HUES6 (cell line): Measurements from ENCODE around the gene UBXN10.

Source experiments
- H3K27ac ChIP-seq: 2 replicates; pipeline ENCODE4 v1.7.0; 2013; ENCODE audit warnings: low read depth, mild to moderate bottlenecking, low read length, inconsistent platforms
- H3K27me3 ChIP-seq: 2 replicates; pipeline ENCODE4 v1.6.1; 2013; ENCODE audit warnings: low read length; ENCODE audit not compliant: control insufficient read depth, insufficient read depth
- H3K36me3 ChIP-seq: 2 replicates; pipeline ENCODE4 v1.6.1; 2013; ENCODE audit warnings: low read length; ENCODE audit not compliant: control insufficient read depth, insufficient read depth
- H3K4me1 ChIP-seq: 2 replicates; pipeline ENCODE4 v1.6.1; 2013; ENCODE audit warnings: low read length; ENCODE audit not compliant: control insufficient read depth, insufficient read depth
- H3K4me3 ChIP-seq: 2 replicates; pipeline ENCODE4 v1.5.1; 2013; ENCODE audit warnings: low read depth, low read length
- H3K9ac ChIP-seq: one replicate; pipeline ENCODE4 v1.6.1; 2013; ENCODE audit warnings: mild to moderate bottlenecking, low read length
- H3K9me3 ChIP-seq: 2 replicates; pipeline ENCODE4 v1.6.1; 2013; ENCODE audit warnings: low read depth, low read length; ENCODE audit not compliant: control insufficient read depth, insufficient read depth

Gene UBXN10

DNA sequence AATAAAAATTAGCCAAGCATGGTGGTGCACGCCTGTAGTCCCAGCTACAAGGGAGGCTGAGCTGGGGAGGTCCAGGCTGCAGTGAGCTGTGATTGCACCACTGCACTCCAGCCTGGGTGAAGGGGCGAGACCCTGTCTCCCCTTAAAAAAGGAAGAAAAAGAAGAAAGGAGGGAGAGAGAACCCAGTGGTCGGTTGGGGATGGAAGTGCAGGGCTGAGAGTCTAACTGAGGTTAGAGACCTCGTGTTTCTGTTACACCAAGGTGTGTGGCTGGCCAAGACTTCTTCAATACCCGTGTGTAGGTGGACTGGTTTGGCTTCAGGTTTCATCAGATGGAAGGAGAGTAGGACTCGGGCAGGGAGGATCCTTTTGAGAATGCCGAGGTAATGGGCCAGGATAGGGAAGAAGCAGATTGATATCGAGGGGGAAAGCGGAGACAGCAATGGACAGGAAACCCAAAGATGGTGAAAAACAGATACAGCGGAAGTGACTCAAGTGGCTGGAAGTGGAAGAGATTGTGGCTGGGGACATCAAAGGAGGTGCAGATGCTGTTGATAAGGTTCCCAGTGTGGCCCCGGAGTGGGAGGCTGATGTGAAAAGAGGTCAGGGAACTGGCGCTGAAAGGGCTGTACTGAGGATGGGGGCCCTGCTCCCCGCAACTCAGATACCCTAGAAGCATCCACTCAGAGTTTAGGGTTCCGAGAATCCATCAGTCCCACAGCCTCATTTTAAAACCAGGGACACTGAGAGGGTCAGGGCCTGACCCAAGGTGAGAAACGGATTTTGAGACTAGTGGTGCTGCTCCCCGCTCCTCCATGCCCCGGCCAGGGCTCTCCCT, 681 bp upstream of the UBXN10 start:
- peak overlapping the region; percentile 77 for H3K9ac ChIP-seq
- H3K4me1 ChIP-seq = peaks cover 21% of the 10 kb centered on the region; the same call in 1 of the 2 replicates
- no peak overlapping the region for H3K27ac ChIP-seq
- peaks cover 29% of the 10 kb centered on the region for H3K27me3 ChIP-seq
- no peaks in the 10 kb centered on the region for H3K9me3 ChIP-seq
- peak overlapping the region; percentile 76 for H3K4me3 ChIP-seq
- H3K36me3 ChIP-seq = no peaks in the 10 kb centered on the region

DNA sequence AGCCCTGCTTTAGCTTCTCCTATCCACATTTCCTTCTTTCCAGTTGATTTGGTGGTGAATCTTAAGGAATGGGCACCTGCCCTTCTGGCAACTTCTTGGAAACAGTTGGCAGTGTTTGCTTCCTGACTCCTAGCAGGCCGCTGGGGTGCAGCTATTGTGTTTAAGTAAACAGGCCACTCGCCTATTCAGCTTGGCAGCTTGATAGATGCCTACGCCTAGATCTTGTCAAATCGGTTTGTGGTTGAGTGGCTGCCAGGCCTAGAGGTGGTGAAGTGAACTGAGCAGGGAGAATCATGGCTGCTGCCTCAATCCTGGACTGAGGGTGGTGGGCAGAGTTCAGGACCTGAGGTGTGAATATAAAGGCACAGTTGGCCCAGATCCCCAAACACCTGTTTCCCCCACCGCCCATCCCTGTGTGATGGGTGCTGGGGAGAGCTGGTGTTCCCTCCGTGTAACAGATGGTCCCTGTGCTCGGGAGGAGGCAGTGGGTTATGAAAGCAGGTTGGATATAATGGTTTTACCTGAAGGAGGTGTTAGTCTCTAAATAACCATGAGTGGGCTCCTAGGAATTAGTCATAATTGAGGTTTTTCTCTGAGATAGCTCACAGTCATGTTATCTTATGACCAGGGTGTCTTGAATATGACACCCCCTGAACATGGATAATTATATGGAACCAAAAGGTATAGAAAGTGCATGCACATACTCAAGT, 1.4 kb downstream of the UBXN10 start:
- H3K4me3 ChIP-seq = no peak overlapping the region
- peaks cover 32% of the 10 kb centered on the region for H3K27me3 ChIP-seq
- H3K9me3 ChIP-seq = no peaks in the 10 kb centered on the region
- H3K4me1 ChIP-seq = peaks cover 21% of the 10 kb centered on the region; the same call in 1 of the 2 replicates
- no peak overlapping the region for H3K9ac ChIP-seq
- H3K27ac ChIP-seq = no peak overlapping the region
- no peaks in the 10 kb centered on the region for H3K36me3 ChIP-seq

DNA sequence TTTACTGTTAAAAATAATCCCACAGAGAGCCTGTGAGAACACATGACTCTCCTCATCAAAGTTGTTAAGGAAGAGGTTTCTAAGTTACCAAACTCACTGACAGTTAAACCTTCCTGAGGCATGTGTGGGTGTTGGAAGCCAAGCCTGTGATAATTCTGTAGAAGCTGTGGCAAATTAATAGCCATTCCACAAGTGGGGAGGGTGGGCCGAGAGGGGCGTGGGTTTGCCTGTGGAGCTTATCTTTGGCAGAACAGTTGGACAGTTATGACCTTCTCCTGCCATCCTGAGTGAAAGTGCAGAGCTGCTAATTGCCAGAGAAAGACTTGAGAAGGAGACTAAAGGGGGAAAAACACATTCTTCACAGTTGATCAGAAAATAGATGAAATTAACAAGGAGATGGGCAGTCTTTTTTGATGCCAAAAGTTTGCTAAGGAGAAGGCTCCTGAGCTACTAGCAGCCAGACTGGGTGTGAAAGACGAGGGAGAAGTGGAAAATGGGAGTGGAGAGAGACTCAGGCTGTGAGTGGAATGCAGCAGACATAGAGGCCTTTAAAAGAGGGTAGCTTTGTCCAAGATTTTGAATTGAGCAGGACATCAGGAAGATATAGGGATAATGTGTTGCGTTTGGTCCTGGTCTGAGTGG, 2.0 kb downstream of the UBXN10 start:
- Histone ChIP-seq H3K27ac (no peak overlapping the region), H3K4me1 (peaks cover 21% of the 10 kb centered on the region; the same call in 1 of the 2 replicates), H3K27me3 (peaks cover 31% of the 10 kb centered on the region), H3K36me3 (no peaks in the 10 kb centered on the region), H3K9me3 (no peaks in the 10 kb centered on the region), H3K9ac (no peak overlapping the region), H3K4me3 (no peak overlapping the region)

DNA sequence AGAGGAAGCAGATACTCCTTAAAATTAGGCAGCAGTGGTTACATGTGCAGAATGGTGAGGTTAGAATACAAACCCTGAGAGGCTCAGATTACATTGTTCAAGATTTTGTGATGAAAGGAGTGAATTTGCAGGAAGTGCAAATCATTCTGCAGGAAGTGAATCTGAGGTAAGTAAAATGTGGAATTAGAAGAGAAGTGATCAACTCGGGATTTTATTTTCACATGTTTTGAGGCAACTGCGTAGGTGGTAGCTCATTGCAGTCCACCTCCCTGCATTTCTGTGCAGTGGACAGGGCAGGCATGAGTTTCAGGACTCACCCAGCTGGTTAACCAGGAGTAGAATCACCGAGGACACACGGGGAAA, 2.5 kb downstream of the UBXN10 start:
- Histone ChIP-seq H3K27me3 (peaks cover 29% of the 10 kb centered on the region), H3K4me3 (no peak overlapping the region), H3K9me3 (no peaks in the 10 kb centered on the region), H3K36me3 (no peaks in the 10 kb centered on the region), H3K27ac (no peak overlapping the region), H3K4me1 (peaks cover 21% of the 10 kb centered on the region; the same call in 1 of the 2 replicates), H3K9ac (no peak overlapping the region)

DNA sequence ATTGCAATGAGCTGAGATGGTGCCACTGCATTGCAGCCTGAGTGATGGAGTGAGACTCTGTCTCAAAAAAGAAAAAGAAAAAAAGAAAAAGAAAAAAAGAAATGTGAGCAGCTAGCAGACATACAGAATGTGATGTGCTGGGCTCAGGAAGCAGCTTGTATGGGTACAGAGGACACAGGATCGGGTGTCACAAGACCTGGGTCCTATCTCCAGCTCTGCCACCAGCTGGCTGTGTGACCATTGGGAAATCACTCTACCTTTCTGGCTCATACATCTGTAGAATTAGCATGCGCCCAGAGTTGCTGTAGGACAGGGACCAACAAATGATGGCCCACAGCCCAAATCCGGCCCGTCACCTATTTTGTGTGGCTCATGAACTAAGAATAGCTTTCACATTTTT, 3.8 kb downstream of the UBXN10 start:
- no peak overlapping the region for H3K9ac ChIP-seq
- peaks cover 25% of the 10 kb centered on the region for H3K27me3 ChIP-seq
- no peak overlapping the region for H3K4me3 ChIP-seq
- no peaks in the 10 kb centered on the region for H3K9me3 ChIP-seq
- H3K27ac ChIP-seq = no peak overlapping the region
- no peaks in the 10 kb centered on the region for H3K36me3 ChIP-seq
- H3K4me1 ChIP-seq = peaks cover 28% of the 10 kb centered on the region

DNA sequence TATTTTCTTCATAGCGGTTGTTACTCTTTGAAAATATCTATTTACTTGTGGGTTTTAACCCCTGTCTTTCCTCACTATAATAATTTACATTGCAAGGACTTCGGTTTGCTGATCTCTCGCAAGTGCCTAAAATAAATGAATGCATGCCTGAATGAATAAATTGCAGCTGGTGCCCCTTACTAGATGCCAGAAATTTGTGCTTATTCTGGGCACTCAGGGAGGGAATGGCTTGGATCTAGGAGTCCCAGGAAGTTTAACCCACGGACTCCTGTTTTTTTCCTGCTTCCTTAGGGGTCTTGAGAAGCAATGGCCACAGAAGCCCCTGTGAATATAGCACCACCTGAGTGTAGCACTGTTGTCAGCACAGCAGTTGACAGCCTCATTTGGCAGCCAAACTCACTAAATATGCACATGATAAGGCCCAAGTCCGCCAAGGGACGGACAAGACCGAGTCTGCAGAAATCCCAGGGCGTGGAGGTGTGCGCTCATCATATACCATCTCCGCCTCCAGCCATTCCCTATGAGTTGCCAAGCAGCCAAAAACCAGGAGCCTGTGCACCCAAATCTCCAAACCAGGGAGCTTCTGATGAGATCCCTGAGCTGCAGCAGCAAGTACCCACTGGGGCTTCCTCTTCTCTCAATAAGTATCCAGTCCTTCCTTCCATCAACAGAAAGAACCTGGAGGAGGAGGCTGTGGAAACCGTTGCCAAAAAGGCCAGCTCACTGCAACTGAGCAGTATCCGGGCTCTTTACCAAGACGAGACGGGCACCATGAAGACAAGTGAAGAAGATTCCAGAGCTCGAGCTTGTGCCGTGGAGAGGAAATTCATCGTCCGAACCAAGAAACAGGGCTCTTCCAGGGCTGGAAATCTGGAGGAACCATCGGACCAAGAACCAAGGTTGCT, 4.6 kb downstream of the UBXN10 start:
- Histone ChIP-seq H3K27ac (no peak overlapping the region), H3K4me1 (peaks cover 26% of the 10 kb centered on the region), H3K36me3 (no peaks in the 10 kb centered on the region), H3K9ac (no peak overlapping the region), H3K27me3 (peaks cover 17% of the 10 kb centered on the region), H3K9me3 (no peaks in the 10 kb centered on the region), H3K4me3 (no peak overlapping the region)

DNA sequence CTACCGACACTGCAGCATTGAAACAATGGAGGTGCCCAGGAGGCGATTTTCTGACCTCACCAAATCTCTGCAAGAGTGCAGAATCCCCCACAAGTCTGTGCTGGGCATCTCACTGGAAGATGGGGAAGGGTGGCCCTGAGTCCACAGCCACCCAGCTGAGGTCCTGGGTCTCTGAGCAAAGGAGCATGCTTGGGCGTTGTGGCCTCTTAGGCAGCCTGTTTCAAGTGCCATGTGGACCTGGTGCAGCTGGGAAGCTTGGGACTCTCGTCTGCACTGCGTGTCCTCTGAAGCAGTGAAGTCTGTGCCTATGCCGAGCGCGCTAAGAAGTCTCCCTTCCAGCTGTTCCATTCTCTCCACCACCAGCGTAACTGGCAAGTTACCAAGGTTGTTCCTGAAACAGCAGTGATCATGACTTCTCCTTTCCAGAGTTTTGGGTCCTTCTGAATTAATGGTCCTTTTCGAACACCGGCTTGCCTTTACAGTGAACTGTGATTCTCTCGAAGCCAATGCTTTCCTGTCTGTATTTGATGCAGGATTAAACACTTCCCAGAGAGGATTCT, 5.5 kb downstream of the UBXN10 start:
- Histone ChIP-seq H3K27me3 (peaks cover 15% of the 10 kb centered on the region), H3K9me3 (no peaks in the 10 kb centered on the region), H3K27ac (no peak overlapping the region), H3K36me3 (no peaks in the 10 kb centered on the region), H3K4me3 (no peak overlapping the region), H3K9ac (no peak overlapping the region), H3K4me1 (peaks cover 24% of the 10 kb centered on the region)

DNA sequence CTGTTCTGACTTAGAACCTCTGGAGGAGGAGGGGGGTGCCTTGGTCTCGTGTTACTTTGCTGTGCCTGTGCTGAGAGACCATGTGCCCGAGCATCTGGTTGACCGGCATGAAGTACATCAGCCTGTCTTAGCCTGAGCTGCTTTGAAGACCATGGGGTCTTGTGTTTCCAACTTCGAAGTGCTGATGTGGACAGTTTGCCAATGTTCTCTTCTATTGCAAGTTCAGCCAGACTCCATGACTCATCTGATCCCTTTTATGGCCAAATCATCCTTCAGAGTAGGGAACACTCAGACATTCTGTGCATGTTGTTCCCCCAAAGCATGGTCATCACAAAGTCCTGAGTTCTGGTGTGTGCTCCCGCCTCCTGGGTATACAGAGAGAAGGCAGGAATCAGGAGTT, 6.5 kb downstream of the UBXN10 start:
- no peak overlapping the region for H3K9ac ChIP-seq
- H3K36me3 ChIP-seq = no peaks in the 10 kb centered on the region
- no peaks in the 10 kb centered on the region for H3K9me3 ChIP-seq
- peaks cover 15% of the 10 kb centered on the region for H3K4me1 ChIP-seq
- H3K27ac ChIP-seq = no peak overlapping the region
- no peak overlapping the region for H3K4me3 ChIP-seq
- peaks cover 9% of the 10 kb centered on the region for H3K27me3 ChIP-seq

DNA sequence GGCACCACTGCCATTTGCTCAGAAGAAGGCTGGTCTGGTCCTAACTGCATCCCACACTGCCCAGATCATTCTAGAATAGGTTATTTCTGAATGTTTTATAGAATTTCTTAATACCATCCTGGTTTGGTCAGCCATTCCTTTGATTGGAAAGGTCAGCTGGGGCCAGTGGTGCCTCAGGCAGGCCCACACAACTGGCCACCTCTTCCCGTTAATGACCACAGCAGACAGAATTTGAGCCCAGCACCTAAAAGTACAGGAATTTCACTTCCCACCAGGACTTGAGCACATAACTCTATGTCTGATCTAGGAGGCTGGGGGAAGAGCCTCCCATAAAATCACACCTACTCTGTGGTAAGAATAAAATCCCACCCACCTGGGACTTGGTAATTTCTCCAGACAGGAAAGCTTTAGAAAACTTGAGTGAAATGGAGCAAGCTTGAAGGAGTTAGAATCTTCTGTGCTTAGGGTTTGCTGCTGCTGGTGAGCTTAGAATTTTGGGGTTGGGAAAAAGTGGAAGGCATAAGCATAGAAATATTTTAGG, 7.0 kb downstream of the UBXN10 start:
- peaks cover 8% of the 10 kb centered on the region for H3K27me3 ChIP-seq
- H3K36me3 ChIP-seq = no peaks in the 10 kb centered on the region
- H3K9me3 ChIP-seq = no peaks in the 10 kb centered on the region
- H3K9ac ChIP-seq = no peak overlapping the region
- H3K4me3 ChIP-seq = no peak overlapping the region
- H3K27ac ChIP-seq = no peak overlapping the region
- peaks cover 14% of the 10 kb centered on the region for H3K4me1 ChIP-seq

DNA sequence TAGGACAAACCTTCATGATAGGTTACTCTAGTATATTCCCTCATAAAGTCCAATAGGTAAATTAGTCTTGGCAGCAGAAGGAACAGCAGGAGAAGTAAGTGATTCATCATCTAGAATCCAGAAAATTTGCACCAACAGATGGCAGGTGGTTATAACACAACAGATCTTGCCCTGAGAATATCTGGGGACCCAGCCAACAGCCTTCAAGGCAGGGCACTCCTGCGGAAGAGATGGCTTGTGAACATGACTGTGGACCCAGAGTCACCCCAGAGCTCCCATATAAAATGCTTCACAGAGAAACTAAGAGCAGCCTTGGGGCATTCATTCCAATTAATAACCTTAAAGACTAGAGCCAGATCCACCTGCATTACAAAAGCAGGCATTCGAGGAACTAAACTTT, 8.3 kb downstream of the UBXN10 start:
- H3K27ac ChIP-seq = no peak overlapping the region
- H3K4me1 ChIP-seq = peaks cover 16% of the 10 kb centered on the region
- 0 out of 2 replicates have a peak, but pooled peaks cover 5% of the 10 kb centered on the region for H3K27me3 ChIP-seq

More for the DNA sequence above, 8.3 kb downstream of the UBXN10 start:
- Histone ChIP-seq H3K9ac (no peak overlapping the region), H3K36me3 (no peaks in the 10 kb centered on the region), H3K9me3 (no peaks in the 10 kb centered on the region), H3K4me3 (no peak overlapping the region)
